MM.1S (cell line): ENCODE results near the gene NCOA1.

Experiments used
- DNase-seq: peaks from one replicate; pipeline ENCODE4 v3.0.0-alpha.2; 2015
- H2AFZ ChIP-seq: fragments of 300-600 bp; sonication (generic); 2 replicates; pipeline ENCODE4 v1.6.0; 2016; ENCODE audit warnings: antibody characterized with exemption, low read length
- H3F3A ChIP-seq: fragments of 300-600 bp; sonication (generic); 2 replicates; pipeline ENCODE4 v1.6.1; 2016; ENCODE audit warnings: mild to moderate bottlenecking, antibody characterized with exemption, low read length, moderate library complexity, mixed read lengths; ENCODE audit not compliant: insufficient read depth
- H3K27ac ChIP-seq: fragments of 300-600 bp; sonication (generic); 2 replicates; pipeline ENCODE4 v1.5.1; 2016; ENCODE audit warnings: mild to moderate bottlenecking, low read length
- H3K27me3 ChIP-seq: fragments of 300-600 bp; sonication (generic); replicated peaks from 2 replicates; pipeline ENCODE4 v1.6.0; 2016; ENCODE audit warnings: low read length; ENCODE audit not compliant: insufficient read depth
- H3K36me3 ChIP-seq: fragments of 300-600 bp; sonication (generic); replicated peaks from 2 replicates; pipeline ENCODE4 v1.6.1; 2016; ENCODE audit warnings: mild to moderate bottlenecking, low read length, mixed read lengths; ENCODE audit not compliant: insufficient read depth
- H3K4me1 ChIP-seq: fragments of 300-600 bp; sonication (generic); 2 replicates; pipeline ENCODE4 v1.6.1; 2016; ENCODE audit warnings: low read length, mixed read lengths
- H3K4me2 ChIP-seq: fragments of 300-600 bp; sonication (generic); 2 replicates; pipeline ENCODE4 v1.6.0; 2016; ENCODE audit warnings: low read depth, low read length
- H3K4me3 ChIP-seq: fragments of 300-600 bp; sonication (generic); 2 replicates; pipeline ENCODE4 v1.5.1; 2016; ENCODE audit warnings: low read length, mixed read lengths
- H3K79me2 ChIP-seq: fragments of 300-600 bp; sonication (generic); 2 replicates; pipeline ENCODE4 v1.6.1; 2016; ENCODE audit warnings: mixed run types, low read length, mixed read lengths
- H3K9ac ChIP-seq: fragments of 300-600 bp; sonication (generic); 2 replicates; pipeline ENCODE4 v1.6.1; 2016; ENCODE audit warnings: low read length, mixed read lengths
- H3K9me2 ChIP-seq: fragments of 300-600 bp; sonication (generic); replicated peaks from 2 replicates; pipeline ENCODE4 v1.6.1; 2016; ENCODE audit warnings: mild to moderate bottlenecking, low read length, mixed read lengths; ENCODE audit not compliant: insufficient read depth
- H3K9me3 ChIP-seq: fragments of 300-600 bp; sonication (generic); replicated peaks from 2 replicates; pipeline ENCODE4 v1.6.1; 2016; ENCODE audit warnings: mild to moderate bottlenecking, low read length, mixed read lengths; ENCODE audit not compliant: insufficient read depth
- H4K20me1 ChIP-seq: fragments of 300-600 bp; sonication (generic); 2 replicates; pipeline ENCODE4 v1.6.1; 2016; ENCODE audit warnings: mild to moderate bottlenecking, low read length, moderate library complexity, mixed read lengths; ENCODE audit not compliant: insufficient read depth
- CTCF ChIP-seq: fragments of 300-600 bp; sonication (generic); IDR thresholded peaks from 2 replicates; pipeline ENCODE4 v1.5.1; 2016; ENCODE audit warnings: antibody characterized with exemption, low read length, mixed read lengths
- EZH2 ChIP-seq: fragments of 300-600 bp; sonication (generic); optimal IDR thresholded peaks from 2 replicates; pipeline ENCODE3; 2017; ENCODE audit warnings: low read depth, mild to moderate bottlenecking, antibody characterized with exemption, low read length, mixed read lengths
- EZH2phosphoT487 ChIP-seq: fragments of 300-600 bp; sonication (generic); IDR thresholded peaks from 2 replicates; pipeline ENCODE4 v1.6.1; 2018; ENCODE audit warnings: antibody characterized with exemption, low read length

Gene NCOA1

GRCh38 chr2:24744356-24744755 is 253.3 kb downstream of the NCOA1 start:
- Histone ChIP-seq H3K9me2 (no peaks in the 10 kb centered on the region), H3F3A (no peaks in the 10 kb centered on the region), H3K79me2 (no peaks in the 10 kb centered on the region), H3K9me3 (no peaks in the 10 kb centered on the region), H3K4me2 (no peak overlapping the region), H2AFZ (no peak overlapping the region), H3K27ac (no peak overlapping the region), H4K20me1 (no peaks in the 10 kb centered on the region), H3K36me3 (no peaks in the 10 kb centered on the region), H3K9ac (no peak overlapping the region), H3K4me3 (no peak overlapping the region), H3K27me3 (no peaks in the 10 kb centered on the region), H3K4me1 (no peaks in the 10 kb centered on the region)
- no peak for DNase-seq
- TF ChIP-seq EZH2 (no peak), CTCF (no peak), EZH2phosphoT487 (no peak)

GRCh38 chr2:24745825-24746224 is 254.8 kb downstream of the NCOA1 start:
- Histone ChIP-seq H3K9me3 (no peaks in the 10 kb centered on the region), H3K9me2 (no peaks in the 10 kb centered on the region), H3K27me3 (no peaks in the 10 kb centered on the region), H3K4me2 (no peak overlapping the region), H3K27ac (no peak overlapping the region), H4K20me1 (no peaks in the 10 kb centered on the region), H3F3A (no peaks in the 10 kb centered on the region), H3K4me3 (no peak overlapping the region), H3K4me1 (no peaks in the 10 kb centered on the region), H3K9ac (no peak overlapping the region), H3K36me3 (no peaks in the 10 kb centered on the region), H2AFZ (no peak overlapping the region), H3K79me2 (no peaks in the 10 kb centered on the region)
- no peak for DNase-seq
- TF ChIP-seq CTCF: no peak

- Histone ChIP-seq H3K27ac (no peak overlapping the region), H3F3A (no peaks in the 10 kb centered on the region), H3K4me3 (no peak overlapping the region), H4K20me1 (no peaks in the 10 kb centered on the region), H3K4me1 (no peaks in the 10 kb centered on the region), H3K9me3 (no peaks in the 10 kb centered on the region), H3K36me3 (no peaks in the 10 kb centered on the region), H3K9me2 (no peaks in the 10 kb centered on the region), H3K27me3 (no peaks in the 10 kb centered on the region), H3K4me2 (no peak overlapping the region), H2AFZ (no peak overlapping the region), H3K9ac (no peak overlapping the region), H3K79me2 (no peaks in the 10 kb centered on the region)
- TF ChIP-seq CTCF: no peak
- TF ChIP-seq EZH2phosphoT487: no peak
- TF ChIP-seq EZH2: no peak
- DNase-seq: no peak
Observed at GRCh38 chr2:24747299-24747698, 256.2 kb downstream of the NCOA1 start.
